ENCODE data around the gene TMEM187. TPM values are rescaled to one million over a fixed set of nuclear protein-coding genes. Genes with fewer than 3 reads are reported as not detected.

Gene TMEM187
- total and polyA plus RNA-seq, 2 of the 4 experiments (the other 2 are of a cell fraction): 3.4 to 6.2 TPM

DNA sequence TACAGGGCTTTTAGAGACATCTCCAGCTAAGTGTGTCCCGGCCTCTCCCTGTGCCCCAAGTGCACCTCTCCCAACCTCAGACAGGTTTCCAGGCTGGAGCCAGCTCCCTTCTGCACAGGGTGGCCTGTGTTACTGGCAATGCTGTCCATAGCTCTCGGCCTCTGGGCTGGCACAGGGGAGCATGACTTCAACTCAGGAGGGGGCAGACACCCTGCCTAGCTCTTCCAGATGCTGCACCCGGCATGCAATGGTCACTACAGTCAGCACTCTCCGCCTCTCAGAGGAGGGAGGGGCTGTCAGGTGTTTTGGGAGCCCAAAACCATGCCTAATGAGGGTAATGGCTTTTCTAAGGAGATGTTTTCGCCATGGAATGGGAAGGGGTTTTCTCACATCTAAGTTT lies 49.6 kb downstream of the TMEM187 start:
- DNase-seq (no peak), ATAC-seq (ENCODE audit: low read depth) (no peak)
- Histone ChIP-seq H3K27ac (ENCODE audit: insufficient read depth, low read length) (no peak overlapping the region), H2BK5ac (ENCODE audit: low read depth, low read length, poor library complexity, severe bottlenecking) (no peak overlapping the region), H4K8ac (ENCODE audit: low read depth in 2 of 2, low read length in 2 of 2) (no peak overlapping the region), H2BK20ac (ENCODE audit: low read depth, low read length) (no peak overlapping the region), H3K9ac (ENCODE audit: low read depth, low read length) (no peak overlapping the region), H4K20me1 (ENCODE audit: insufficient read depth, low read length) (no peaks in the 10 kb centered on the region), H3K4me3 (ENCODE audit: insufficient read depth, low read depth, low read length) (no peak overlapping the region), H3K56ac (ENCODE audit: extremely low read depth, insufficient read depth, low read length) (no peak overlapping the region), H4K91ac (ENCODE audit: insufficient read depth, low read depth, low read length) (no peak overlapping the region), H3K36me3 (ENCODE audit: control insufficient read depth, insufficient read depth, low read length) (peaks cover 6% of the 10 kb centered on the region; the same call in 1 of the 2 replicates), H2AK9ac (replicated peaks; ENCODE audit: low read depth, low read length, poor library complexity) (no peak overlapping the region), H3K4me1 (ENCODE audit: control insufficient read depth, insufficient read depth, low read length) (peaks cover 24% of the 10 kb centered on the region), H4K5ac (ENCODE audit: low read depth, low read length) (no peak overlapping the region), H3K9me3 (ENCODE audit: control insufficient read depth, insufficient read depth, low read length) (no peaks in the 10 kb centered on the region), H3K79me1 (ENCODE audit: low read depth in 1 of 2, low read length in 2 of 2) (peaks cover 0 to 18% of the 10 kb centered on the region in 2 experiments; a peak in 2 of 4 replicates), H3K14ac (replicated peaks; ENCODE audit: low read depth, low read length) (no peak overlapping the region), H2AFZ (replicated peaks; ENCODE audit: low read length, poor library complexity) (no peak overlapping the region), H3K9me1 (ENCODE audit: insufficient read depth, low read length) (no peaks in the 10 kb centered on the region), H2AK5ac (ENCODE audit: low read depth, low read length) (no peak overlapping the region), H3K27me3 (ENCODE audit: control insufficient read depth, insufficient read depth, low read length) (no peaks in the 10 kb centered on the region; the same call in 1 of the 2 replicates), H3K4me2 (ENCODE audit: low read depth, low read length) (no peak overlapping the region), H3K18ac (ENCODE audit: low read depth, low read length) (no peak overlapping the region), H3K4ac (ENCODE audit: low read depth, low read length) (no peak overlapping the region), H3K23ac (ENCODE audit: low read depth, low read length) (no peak overlapping the region), H2BK120ac (ENCODE audit: low read depth, low read length) (no peak overlapping the region), H2BK15ac (ENCODE audit: low read depth, low read length) (no peak overlapping the region)
- CTCF ChIA-PET: interaction anchor here (0.8 kb wide), 1 partner anchor 75 kb away, joined by 3 read pairs; no protein-coding TSS in a partner anchor
- WGBS, 2 experiments (ENCODE audit: extremely low coverage in 2 of 2, insufficient read length in 1 of 2): 100% methylated on average over 1 of the region's 5 CpGs; no CpG with 5 or more reads in 1 of the 2 experiments
- POLR2A ChIA-PET (ENCODE audit: unreplicated experiment): no interaction called here
- intact Hi-C loops (cut with micrococcal nuclease): no loop called here
- in situ Hi-C loops (cut with MboI; ENCODE audit: low sequenced_read_pairs): no loop called here
- BruUV-seq (replicated peaks): no TSS peak
- dilution Hi-C loops (cut with HindIII; ENCODE audit: low sequenced_read_pairs, unreplicated experiment): no loop called here
- TF ChIP-seq MXI1 (IDR thresholded peaks at IDR 0.05; ENCODE audit: borderline replicate concordance, low read depth, low read length): no peak

Measured in IMR-90 (cell line).